ENCODE data around the gene NR2F2.
A peak's percentile ranks its signal among the peaks of the same experiment; 100 is the strongest.

NR2F2 gene

DNA sequence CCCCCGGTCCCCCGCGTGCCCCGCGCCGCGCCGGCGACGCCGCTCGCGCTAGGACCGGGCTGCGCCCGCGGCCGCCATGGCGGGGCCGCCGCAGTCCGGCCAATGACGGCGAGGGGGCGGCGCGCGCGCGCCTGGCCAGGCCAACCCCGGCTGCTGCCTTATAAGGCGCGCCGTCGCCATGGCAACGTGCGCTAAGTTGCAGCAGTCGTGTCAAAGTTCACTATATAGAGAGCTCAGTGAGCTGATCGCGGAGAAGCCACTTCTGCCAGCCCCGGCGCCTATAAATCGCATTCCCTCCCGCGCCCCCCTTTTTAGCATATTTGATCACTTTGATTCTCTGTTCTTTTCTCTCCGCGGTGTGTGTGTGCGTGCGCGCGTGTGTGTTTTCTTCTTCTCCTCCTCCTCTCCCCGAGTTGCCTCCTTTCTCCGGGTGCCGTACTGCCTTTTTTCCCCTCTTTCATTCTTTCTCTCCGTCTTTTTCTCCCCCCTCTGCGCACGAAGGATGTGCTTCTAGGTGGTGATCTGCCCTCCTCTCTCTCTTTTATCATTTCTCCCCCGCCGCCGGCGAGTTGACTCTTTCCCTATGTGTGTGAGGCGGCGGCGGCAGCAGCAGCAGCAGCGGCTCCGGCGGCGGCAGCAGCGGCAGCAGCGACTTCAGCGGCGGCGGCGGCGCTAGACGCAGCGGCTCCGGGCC, at the start of gene NR2F2:
Gene NR2F2 (plus strand): TSS at position 251 of the 694 bp plus-strand sequence. CDS start 1,406 bp downstream, outside the sequence.
- peak within 1 kb of the TSS; percentile 89 for H3K27ac ChIP-seq (ENCODE audit: low read depth, low read length)
- H3K4me3 ChIP-seq (ENCODE audit: low read depth in 1 of 2, low read length in 2 of 2) = peak within 1 kb of the TSS; percentile 81 to 86
- peak within 1 kb of the TSS; percentile 69 to 76 for H3K9ac ChIP-seq (ENCODE audit: low read depth in 1 of 2, low read length in 2 of 2)
- H3K36me3 ChIP-seq (ENCODE audit: control insufficient read depth in 1 of 2, insufficient read depth in 2 of 2, low read length in 2 of 2) = peaks cover 0 to 6% of the 10 kb centered on the region in 2 donors
- H3K27me3 ChIP-seq (ENCODE audit: control insufficient read depth in 1 of 2, insufficient read depth in 2 of 2, low read length in 2 of 2) = peaks cover 11 to 19% of the 10 kb centered on the region in 2 donors
- H3K9me3 ChIP-seq (ENCODE audit: control insufficient read depth in 1 of 2, low read length in 2 of 2) = no peaks in the 10 kb centered on the region
- peaks cover 21 to 28% of the 10 kb centered on the region in 2 donors for H3K4me1 ChIP-seq (ENCODE audit: control insufficient read depth in 1 of 2, insufficient read depth in 2 of 2, low read length in 2 of 2)

DNA sequence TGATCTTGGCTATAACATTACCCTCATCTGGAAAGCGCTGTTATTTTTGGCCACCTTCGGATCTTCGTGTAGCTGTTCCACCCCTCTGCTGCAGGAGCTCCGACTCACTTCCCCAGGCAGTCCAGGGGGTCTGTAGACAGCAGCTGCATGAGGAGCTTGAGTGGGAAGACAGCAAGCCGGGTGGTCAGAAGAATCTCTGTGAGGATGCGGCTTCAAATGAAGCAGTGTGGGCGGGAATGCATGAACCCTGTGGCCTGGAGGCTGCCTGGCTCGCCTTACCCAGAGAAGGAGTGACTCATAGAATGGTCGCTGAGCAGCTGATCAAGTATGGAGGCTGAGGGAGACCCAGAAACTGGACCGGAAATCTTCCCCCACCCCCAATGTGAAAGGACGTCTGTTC, 45.2 kb upstream of the NR2F2 start:
- H3K36me3 ChIP-seq (ENCODE audit: control insufficient read depth in 1 of 2, insufficient read depth in 2 of 2, low read length in 2 of 2) = no peaks in the 10 kb centered on the region
- H3K27ac ChIP-seq (ENCODE audit: low read depth, low read length) = no peak overlapping the region
- no peaks in the 10 kb centered on the region for H3K4me1 ChIP-seq (ENCODE audit: control insufficient read depth in 1 of 2, insufficient read depth in 2 of 2, low read length in 2 of 2)
- H3K4me3 ChIP-seq (ENCODE audit: low read depth in 1 of 2, low read length in 2 of 2) = no peak overlapping the region
- no peaks in the 10 kb centered on the region for H3K27me3 ChIP-seq (ENCODE audit: control insufficient read depth in 1 of 2, insufficient read depth in 2 of 2, low read length in 2 of 2)
- no peaks in the 10 kb centered on the region for H3K9me3 ChIP-seq (ENCODE audit: control insufficient read depth in 1 of 2, low read length in 2 of 2)
- no peak overlapping the region for H3K9ac ChIP-seq (ENCODE audit: low read depth in 1 of 2, low read length in 2 of 2)

GRCh38 chr15:96285729-96286254, 44.7 kb upstream of the NR2F2 start:
- Histone ChIP-seq H3K4me3 (ENCODE audit: low read depth in 1 of 2, low read length in 2 of 2) (no peak overlapping the region), H3K4me1 (ENCODE audit: control insufficient read depth in 1 of 2, insufficient read depth in 2 of 2, low read length in 2 of 2) (no peaks in the 10 kb centered on the region), H3K9ac (ENCODE audit: low read depth in 1 of 2, low read length in 2 of 2) (no peak overlapping the region), H3K9me3 (ENCODE audit: control insufficient read depth in 1 of 2, low read length in 2 of 2) (no peaks in the 10 kb centered on the region), H3K36me3 (ENCODE audit: control insufficient read depth in 1 of 2, insufficient read depth in 2 of 2, low read length in 2 of 2) (no peaks in the 10 kb centered on the region), H3K27me3 (ENCODE audit: control insufficient read depth in 1 of 2, insufficient read depth in 2 of 2, low read length in 2 of 2) (no peaks in the 10 kb centered on the region), H3K27ac (ENCODE audit: low read depth, low read length) (no peak overlapping the region)

- no peaks in the 10 kb centered on the region for H3K4me1 ChIP-seq (ENCODE audit: control insufficient read depth in 1 of 2, insufficient read depth in 2 of 2, low read length in 2 of 2)
- H3K9me3 ChIP-seq (ENCODE audit: control insufficient read depth in 1 of 2, low read length in 2 of 2) = no peaks in the 10 kb centered on the region
- H3K36me3 ChIP-seq (ENCODE audit: control insufficient read depth in 1 of 2, insufficient read depth in 2 of 2, low read length in 2 of 2) = no peaks in the 10 kb centered on the region
- H3K4me3 ChIP-seq (ENCODE audit: low read depth in 1 of 2, low read length in 2 of 2) = no peak overlapping the region
- no peak overlapping the region for H3K27ac ChIP-seq (ENCODE audit: low read depth, low read length)
- H3K27me3 ChIP-seq (ENCODE audit: control insufficient read depth in 1 of 2, insufficient read depth in 2 of 2, low read length in 2 of 2) = no peaks in the 10 kb centered on the region
- H3K9ac ChIP-seq (ENCODE audit: low read depth in 1 of 2, low read length in 2 of 2) = no peak overlapping the region
Measured at GRCh38 chr15:96290679-96291078, 39.8 kb upstream of the NR2F2 start.

GRCh38 chr15:96292635-96293034, 37.9 kb upstream of the NR2F2 start:
- no peaks in the 10 kb centered on the region for H3K4me1 ChIP-seq (ENCODE audit: control insufficient read depth in 1 of 2, insufficient read depth in 2 of 2, low read length in 2 of 2)
- no peak overlapping the region for H3K27ac ChIP-seq (ENCODE audit: low read depth, low read length)
- H3K9ac ChIP-seq (ENCODE audit: low read depth in 1 of 2, low read length in 2 of 2) = no peak overlapping the region
- H3K36me3 ChIP-seq (ENCODE audit: control insufficient read depth in 1 of 2, insufficient read depth in 2 of 2, low read length in 2 of 2) = no peaks in the 10 kb centered on the region
- H3K9me3 ChIP-seq (ENCODE audit: control insufficient read depth in 1 of 2, low read length in 2 of 2) = peaks cover 4 to 6% of the 10 kb centered on the region in 2 donors
- no peaks in the 10 kb centered on the region for H3K27me3 ChIP-seq (ENCODE audit: control insufficient read depth in 1 of 2, insufficient read depth in 2 of 2, low read length in 2 of 2)
- H3K4me3 ChIP-seq (ENCODE audit: low read depth in 1 of 2, low read length in 2 of 2) = no peak overlapping the region

GRCh38 chr15:96293441-96293840, 37.1 kb upstream of the NR2F2 start:
- Histone ChIP-seq H3K27me3 (ENCODE audit: control insufficient read depth in 1 of 2, insufficient read depth in 2 of 2, low read length in 2 of 2) (no peaks in the 10 kb centered on the region), H3K4me3 (ENCODE audit: low read depth in 1 of 2, low read length in 2 of 2) (no peak overlapping the region), H3K9me3 (ENCODE audit: control insufficient read depth in 1 of 2, low read length in 2 of 2) (peaks cover 10% of the 10 kb centered on the region in 2 donors), H3K27ac (ENCODE audit: low read depth, low read length) (no peak overlapping the region), H3K36me3 (ENCODE audit: control insufficient read depth in 1 of 2, insufficient read depth in 2 of 2, low read length in 2 of 2) (no peaks in the 10 kb centered on the region), H3K4me1 (ENCODE audit: control insufficient read depth in 1 of 2, insufficient read depth in 2 of 2, low read length in 2 of 2) (no peaks in the 10 kb centered on the region), H3K9ac (ENCODE audit: low read depth in 1 of 2, low read length in 2 of 2) (no peak overlapping the region)

DNA sequence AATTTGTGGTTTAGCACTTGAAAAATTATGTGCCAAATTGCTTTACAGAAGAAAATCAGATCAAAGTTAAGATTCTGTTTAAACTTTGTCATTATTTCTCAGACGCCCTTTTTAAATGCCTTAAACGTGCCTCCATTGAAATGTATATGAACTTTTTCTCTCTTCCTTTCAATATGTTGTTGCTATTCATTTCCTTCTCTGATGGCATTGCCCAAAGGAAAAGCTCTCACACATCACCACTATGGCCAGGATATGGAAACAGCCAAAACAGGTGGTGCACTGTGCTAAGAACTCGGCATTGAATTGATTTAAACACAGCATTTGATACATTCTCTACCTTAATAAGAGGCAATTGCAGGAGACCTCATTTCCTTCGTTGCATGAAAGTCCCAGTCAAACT, 35.7 kb upstream of the NR2F2 start:
- Histone ChIP-seq H3K4me3 (ENCODE audit: low read depth in 1 of 2, low read length in 2 of 2) (no peak overlapping the region), H3K36me3 (ENCODE audit: control insufficient read depth in 1 of 2, insufficient read depth in 2 of 2, low read length in 2 of 2) (no peaks in the 10 kb centered on the region)

GRCh38 chr15:96296264-96296663, 34.2 kb upstream of the NR2F2 start:
- Histone ChIP-seq H3K27me3 (ENCODE audit: control insufficient read depth in 1 of 2, insufficient read depth in 2 of 2, low read length in 2 of 2) (no peaks in the 10 kb centered on the region), H3K27ac (ENCODE audit: low read depth, low read length) (no peak overlapping the region), H3K4me1 (ENCODE audit: control insufficient read depth in 1 of 2, insufficient read depth in 2 of 2, low read length in 2 of 2) (no peaks in the 10 kb centered on the region), H3K4me3 (ENCODE audit: low read depth in 1 of 2, low read length in 2 of 2) (no peak overlapping the region), H3K9me3 (ENCODE audit: control insufficient read depth in 1 of 2, low read length in 2 of 2) (peaks cover 10 to 14% of the 10 kb centered on the region in 2 donors), H3K9ac (ENCODE audit: low read depth in 1 of 2, low read length in 2 of 2) (no peak overlapping the region), H3K36me3 (ENCODE audit: control insufficient read depth in 1 of 2, insufficient read depth in 2 of 2, low read length in 2 of 2) (no peaks in the 10 kb centered on the region)

More for the DNA sequence above, 35.7 kb upstream of the NR2F2 start:
- H3K4me1 ChIP-seq (ENCODE audit: control insufficient read depth in 1 of 2, insufficient read depth in 2 of 2, low read length in 2 of 2) = no peaks in the 10 kb centered on the region
- H3K27ac ChIP-seq (ENCODE audit: low read depth, low read length) = no peak overlapping the region
- no peak overlapping the region for H3K9ac ChIP-seq (ENCODE audit: low read depth in 1 of 2, low read length in 2 of 2)
- H3K9me3 ChIP-seq (ENCODE audit: control insufficient read depth in 1 of 2, low read length in 2 of 2) = peaks cover 10 to 14% of the 10 kb centered on the region in 2 donors
- H3K27me3 ChIP-seq (ENCODE audit: control insufficient read depth in 1 of 2, insufficient read depth in 2 of 2, low read length in 2 of 2) = no peaks in the 10 kb centered on the region

DNA sequence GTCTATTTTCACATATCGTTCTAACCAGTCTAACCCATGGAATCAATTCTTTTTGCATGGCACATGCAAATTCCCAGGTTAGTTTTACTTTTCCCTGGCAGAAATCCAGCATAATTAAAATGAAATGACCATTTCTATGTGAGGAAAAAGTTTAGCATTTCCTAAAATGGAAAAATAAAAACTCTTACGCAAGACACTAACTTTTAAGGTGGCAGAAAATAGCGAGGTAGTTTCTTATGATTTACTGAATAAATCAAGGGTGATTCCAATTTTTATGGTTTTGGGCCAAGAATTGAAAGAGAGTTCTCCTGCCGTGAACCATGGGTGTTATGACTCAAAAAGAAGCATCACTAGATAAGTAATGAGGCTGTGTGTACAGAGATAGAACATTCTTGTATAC, 32.7 kb upstream of the NR2F2 start:
- Histone ChIP-seq H3K27me3 (ENCODE audit: control insufficient read depth in 1 of 2, insufficient read depth in 2 of 2, low read length in 2 of 2) (no peaks in the 10 kb centered on the region), H3K9ac (ENCODE audit: low read depth in 1 of 2, low read length in 2 of 2) (no peak overlapping the region)

GRCh38 chr15:96298217-96298616, 32.3 kb upstream of the NR2F2 start:
- H3K4me1 ChIP-seq (ENCODE audit: control insufficient read depth in 1 of 2, insufficient read depth in 2 of 2, low read length in 2 of 2) = no peaks in the 10 kb centered on the region
- H3K9me3 ChIP-seq (ENCODE audit: control insufficient read depth in 1 of 2, low read length in 2 of 2) = peaks cover 10 to 14% of the 10 kb centered on the region in 2 donors
- H3K27me3 ChIP-seq (ENCODE audit: control insufficient read depth in 1 of 2, insufficient read depth in 2 of 2, low read length in 2 of 2) = no peaks in the 10 kb centered on the region
- no peak overlapping the region for H3K4me3 ChIP-seq (ENCODE audit: low read depth in 1 of 2, low read length in 2 of 2)
- H3K27ac ChIP-seq (ENCODE audit: low read depth, low read length) = no peak overlapping the region
- H3K9ac ChIP-seq (ENCODE audit: low read depth in 1 of 2, low read length in 2 of 2) = no peak overlapping the region
- H3K36me3 ChIP-seq (ENCODE audit: control insufficient read depth in 1 of 2, insufficient read depth in 2 of 2, low read length in 2 of 2) = no peaks in the 10 kb centered on the region

More for the DNA sequence above, 32.7 kb upstream of the NR2F2 start:
- peaks cover 10 to 14% of the 10 kb centered on the region in 2 donors for H3K9me3 ChIP-seq (ENCODE audit: control insufficient read depth in 1 of 2, low read length in 2 of 2)
- H3K27ac ChIP-seq (ENCODE audit: low read depth, low read length) = no peak overlapping the region
- no peak overlapping the region for H3K4me3 ChIP-seq (ENCODE audit: low read depth in 1 of 2, low read length in 2 of 2)
- H3K36me3 ChIP-seq (ENCODE audit: control insufficient read depth in 1 of 2, insufficient read depth in 2 of 2, low read length in 2 of 2) = no peaks in the 10 kb centered on the region
- H3K4me1 ChIP-seq (ENCODE audit: control insufficient read depth in 1 of 2, insufficient read depth in 2 of 2, low read length in 2 of 2) = no peaks in the 10 kb centered on the region
